Naive B cell (primary cell): ENCODE measurements around the gene BIRC5. TPM values are rescaled to one million over a fixed set of nuclear protein-coding genes. Genes with fewer than 3 reads are reported as not detected.
"Not testable (repeated sequence)": the region's sequence is repeated elsewhere in the genome, so short reads cannot be mapped to it uniquely, and the experiment has no call there.

Experiments
- ATAC-seq, 2 donors: fragments of 150-1000 bp; cut with Tn5 transposase; 2 replicates each; pipeline ENCODE4 v1.10.0; 2021; ENCODE audit warnings: low read depth in 2 of 2, mild to moderate bottlenecking in 2 of 2, moderate library complexity in 2 of 2
- DNase-seq: peaks from one replicate; pipeline ENCODE4 v3.0.0; 2022
- H3K27ac Mint-ChIP-seq, 6 donors: one replicate each; pipeline ENCODE4 v1.8.0; 2020 to 2022; ENCODE audit warnings: mild to moderate bottlenecking in 6 of 6, mixed read lengths in 6 of 6, moderate library complexity in 5 of 6, inconsistent platforms in 2 of 6
- H3K27me3 Mint-ChIP-seq, 3 donors: one replicate each; pipeline ENCODE4 v1.8.0; 2021 to 2022; ENCODE audit warnings: mixed read lengths in 3 of 3, mild to moderate bottlenecking in 1 of 3
- H3K36me3 Mint-ChIP-seq, 2 donors: one replicate each; pipeline ENCODE4 v1.8.0; 2020 to 2022; ENCODE audit warnings: mixed read lengths in 2 of 2, inconsistent platforms in 1 of 2, mild to moderate bottlenecking in 1 of 2
- H3K4me1 Mint-ChIP-seq, 3 donors: one replicate each; pipeline ENCODE4 v1.8.0; 2020 to 2022; ENCODE audit warnings: mixed read lengths in 3 of 3, inconsistent platforms in 1 of 3, mild to moderate bottlenecking in 1 of 3, moderate library complexity in 1 of 3
- H3K4me3 Mint-ChIP-seq, 8 donors: one replicate each; pipeline ENCODE4 v1.8.0; 2020 to 2022; ENCODE audit warnings: mild to moderate bottlenecking in 8 of 8, mixed read lengths in 8 of 8, moderate library complexity in 8 of 8, inconsistent platforms in 2 of 8
- H3K9me3 Mint-ChIP-seq, 7 donors: one replicate each; pipeline ENCODE4 v1.8.0; 2020 to 2022; ENCODE audit warnings: mixed read lengths in 7 of 7, mild to moderate bottlenecking in 5 of 7, inconsistent platforms in 2 of 7, moderate library complexity in 1 of 7
- polyA plus RNA-seq, 6 donors: library from polyadenylated mRNA; unstranded; fragments of 300-500 nt; fragmentation: Illumina TruSeq; gene quantifications; one replicate each; pipeline ENCODE4 v1.2.3, GENCODE V29; 2021; ENCODE audit warnings: low read depth in 6 of 6

BIRC5 gene
- polyA plus RNA-seq, 6 donors from 2014 or later, result not detected

DNA sequence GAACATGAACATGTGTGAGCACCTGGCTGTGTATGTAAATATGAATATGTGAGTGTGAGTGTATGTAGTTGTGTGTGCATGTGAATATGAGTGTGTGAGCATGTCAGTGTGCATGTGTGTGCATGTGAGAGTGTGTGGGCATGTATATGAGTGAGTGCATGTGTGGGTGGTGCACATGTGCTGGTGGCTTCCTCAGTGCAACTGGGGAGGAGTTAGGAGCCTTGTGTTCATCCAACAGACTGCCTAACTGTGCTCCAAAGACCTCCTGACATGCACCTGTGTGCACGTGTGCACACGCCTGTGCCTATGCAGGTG is 18.8 kb downstream of the BIRC5 start:
- H3K4me1 Mint-ChIP-seq, result peaks cover 4 to 18% (median 11%) of the 10 kb centered on the region in 3 donors
- H3K4me3 Mint-ChIP-seq, result peak overlapping the region in 3 of 8 donors; percentile 17 to 61 (median 59)
- no peaks in the 10 kb centered on the region for H3K36me3 Mint-ChIP-seq
- H3K27me3 Mint-ChIP-seq, result peaks cover 18 to 69% (median 35%) of the 10 kb centered on the region in 3 donors
- DNase-seq (no peak), ATAC-seq (no peak)
- H3K27ac Mint-ChIP-seq, result peak overlapping the region in 1 of 6 donors; percentile 94
- no peaks in the 10 kb centered on the region for H3K9me3 Mint-ChIP-seq

DNA sequence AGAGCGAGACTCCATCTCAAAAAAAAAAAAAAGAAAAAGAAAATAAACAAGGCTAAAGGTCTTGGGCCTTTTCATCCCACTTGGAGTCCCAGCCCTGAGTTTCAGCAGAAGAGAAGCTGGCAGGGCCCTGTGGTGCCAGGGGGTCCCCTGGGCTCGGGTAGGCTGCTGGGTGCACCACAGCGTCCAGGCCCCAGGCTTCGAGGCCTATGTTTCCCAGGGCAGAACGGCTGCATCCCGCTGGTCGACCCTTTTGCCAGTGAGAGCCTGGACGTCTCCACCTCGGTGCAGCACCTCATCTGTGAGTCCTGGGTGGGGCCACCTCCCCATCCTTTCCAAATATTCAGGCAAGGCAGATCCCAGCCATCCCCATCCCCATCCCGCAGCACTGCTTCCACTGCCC is 19.6 kb downstream of the BIRC5 start:
- ATAC-seq, result no peak
- peaks cover 14 to 62% (median 34%) of the 10 kb centered on the region in 3 donors for H3K27me3 Mint-ChIP-seq
- no peaks in the 10 kb centered on the region for H3K36me3 Mint-ChIP-seq
- H3K27ac Mint-ChIP-seq, result no peak overlapping the region
- no peak overlapping the region for H3K4me3 Mint-ChIP-seq
- H3K4me1 Mint-ChIP-seq, result peaks cover 10 to 18% (median 11%) of the 10 kb centered on the region in 3 donors
- no peaks in the 10 kb centered on the region for H3K9me3 Mint-ChIP-seq
- DNase-seq, result no peak

DNA sequence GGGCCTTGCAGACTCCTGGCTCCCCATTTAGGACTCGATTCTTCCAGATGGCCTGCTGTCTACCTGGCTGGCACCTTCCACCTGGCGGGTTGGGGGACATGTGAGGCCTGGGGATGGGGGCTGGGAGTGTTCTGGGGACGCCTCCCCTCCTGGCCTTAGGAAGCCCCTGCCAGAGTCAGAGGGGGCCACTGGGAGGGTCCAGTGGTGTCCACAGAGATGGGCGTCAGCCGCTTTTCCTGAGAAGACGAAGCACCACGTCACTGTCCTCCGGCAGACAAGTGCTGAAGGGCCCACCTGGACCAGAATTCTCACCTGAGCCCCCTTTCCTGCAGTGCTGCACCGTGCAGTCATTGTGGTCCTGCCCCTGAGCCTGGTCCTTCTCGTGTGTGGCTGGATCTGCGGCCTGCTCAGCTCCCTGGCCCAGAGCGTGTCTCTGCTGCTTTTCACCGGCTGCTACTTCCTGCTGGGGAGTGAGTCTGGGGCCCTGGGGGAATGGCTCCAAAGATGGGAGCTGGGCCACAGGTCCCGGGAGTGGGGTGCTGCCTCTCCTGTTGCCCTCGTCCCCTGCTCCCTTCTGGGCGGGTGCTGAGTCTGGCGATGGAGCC is 20.3 kb downstream of the BIRC5 start:
- no peaks in the 10 kb centered on the region for H3K36me3 Mint-ChIP-seq
- no peak overlapping the region for H3K27ac Mint-ChIP-seq
- no peak overlapping the region for H3K4me3 Mint-ChIP-seq
- no peak for DNase-seq
- peaks cover 14 to 56% (median 34%) of the 10 kb centered on the region in 3 donors for H3K27me3 Mint-ChIP-seq
- H3K4me1 Mint-ChIP-seq, result peaks cover 13 to 24% (median 14%) of the 10 kb centered on the region in 3 donors
- ATAC-seq, result no peak
- H3K9me3 Mint-ChIP-seq, result no peaks in the 10 kb centered on the region

DNA sequence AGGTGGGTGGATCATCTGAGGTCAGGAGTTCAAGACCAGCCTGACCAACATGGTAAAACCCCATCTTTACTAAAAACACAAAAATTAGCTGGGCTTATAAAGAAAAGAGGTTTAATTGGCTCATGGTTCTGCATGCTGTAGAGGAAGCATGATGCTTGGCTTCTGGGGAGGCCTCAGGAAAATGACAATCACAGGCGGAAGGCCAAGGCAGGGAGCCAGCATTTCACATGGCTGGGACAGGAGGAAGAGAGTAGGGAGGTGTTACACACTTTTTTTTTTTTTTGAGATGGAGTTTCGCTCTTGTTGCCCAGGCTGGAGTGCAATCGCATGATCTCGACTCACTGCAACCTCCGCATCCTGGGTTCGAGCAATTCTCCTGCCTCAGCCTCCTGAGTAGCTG is 21.0 kb downstream of the BIRC5 start:
- H3K4me3 Mint-ChIP-seq, H3K36me3 Mint-ChIP-seq, ATAC-seq, DNase-seq, H3K9me3 Mint-ChIP-seq: not testable (repeated sequence)
- Mint-ChIP-seq H3K27ac (peak overlapping the region in 1 of 6 donors; percentile 53), H3K4me1 (peaks cover 18 to 30% (median 20%) of the 10 kb centered on the region in 3 donors), H3K27me3 (peaks cover 14 to 49% (median 34%) of the 10 kb centered on the region in 3 donors)

DNA sequence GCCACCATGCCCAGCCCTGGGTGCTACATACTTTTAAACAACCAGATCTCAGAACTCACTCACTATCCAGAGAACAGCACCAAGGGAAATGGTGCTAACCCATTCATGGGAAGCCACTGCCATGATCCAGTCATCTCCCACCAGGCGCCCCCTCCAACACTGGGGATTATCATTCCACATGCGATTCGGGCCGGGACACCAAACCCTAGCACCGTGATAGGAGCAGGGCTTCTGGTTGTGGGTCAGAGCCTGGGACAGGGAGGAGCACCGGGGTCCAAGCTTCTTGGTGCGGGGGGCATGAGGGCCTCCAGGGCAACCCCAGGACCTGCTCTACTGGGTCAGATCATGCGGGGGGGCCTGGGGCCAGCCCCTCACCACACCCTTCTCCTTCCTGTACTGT is 21.8 kb downstream of the BIRC5 start:
- ATAC-seq (no peak), DNase-seq (no peak)
- Mint-ChIP-seq H3K4me3 (no peak overlapping the region), H3K27ac (no peak overlapping the region), H3K9me3 (no peaks in the 10 kb centered on the region), H3K4me1 (peaks cover 18 to 33% (median 22%) of the 10 kb centered on the region in 3 donors), H3K27me3 (peaks cover 7 to 41% (median 29%) of the 10 kb centered on the region in 3 donors), H3K36me3 (no peaks in the 10 kb centered on the region)

DNA sequence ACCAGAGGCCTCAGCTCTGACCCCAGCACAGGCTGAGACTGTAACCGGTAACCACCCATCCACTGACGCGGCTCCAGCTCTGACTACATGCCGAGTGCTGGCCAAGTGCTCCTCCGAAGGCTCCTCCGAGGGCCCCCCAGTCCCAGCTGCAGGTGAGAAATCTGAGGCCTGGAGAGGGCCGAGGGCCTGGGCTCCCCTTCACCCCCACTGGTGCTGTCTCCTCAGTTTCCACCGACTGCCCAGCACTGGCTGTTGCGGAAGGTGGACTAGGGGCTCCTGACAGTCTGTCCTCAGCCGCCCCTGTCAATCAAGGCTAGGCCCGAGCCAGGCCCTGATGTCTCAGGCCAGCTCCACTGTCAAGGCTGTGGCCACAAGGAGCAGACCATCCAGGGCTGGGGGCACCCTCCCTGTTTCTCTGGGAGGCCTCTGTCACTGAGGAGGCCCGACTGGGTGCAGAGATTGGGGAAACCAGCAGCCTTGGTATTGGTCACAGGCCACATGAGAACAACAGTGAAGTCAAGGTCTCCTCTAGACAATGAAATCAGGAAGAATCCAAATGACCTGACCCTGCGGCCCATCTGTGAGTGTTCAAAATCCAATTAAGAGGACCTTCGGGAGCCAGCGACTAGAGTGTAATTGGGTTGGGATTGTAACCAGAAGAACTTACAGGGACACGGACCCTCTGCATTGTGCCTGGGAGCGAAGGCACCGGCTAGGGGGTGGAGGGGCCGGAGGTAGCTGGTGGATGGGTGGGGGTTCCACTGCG is 22.5 kb downstream of the BIRC5 start:
- ATAC-seq, result no peak
- Mint-ChIP-seq H3K36me3 (no peaks in the 10 kb centered on the region), H3K4me1 (peaks cover 21 to 32% (median 26%) of the 10 kb centered on the region in 3 donors), H3K9me3 (peaks cover 0 to under 1% (median 0%) of the 10 kb centered on the region in 7 donors), H3K27me3 (peaks cover 6 to 34% (median 23%) of the 10 kb centered on the region in 3 donors), H3K27ac (no peak overlapping the region), H3K4me3 (no peak overlapping the region)
- no peak for DNase-seq

DNA sequence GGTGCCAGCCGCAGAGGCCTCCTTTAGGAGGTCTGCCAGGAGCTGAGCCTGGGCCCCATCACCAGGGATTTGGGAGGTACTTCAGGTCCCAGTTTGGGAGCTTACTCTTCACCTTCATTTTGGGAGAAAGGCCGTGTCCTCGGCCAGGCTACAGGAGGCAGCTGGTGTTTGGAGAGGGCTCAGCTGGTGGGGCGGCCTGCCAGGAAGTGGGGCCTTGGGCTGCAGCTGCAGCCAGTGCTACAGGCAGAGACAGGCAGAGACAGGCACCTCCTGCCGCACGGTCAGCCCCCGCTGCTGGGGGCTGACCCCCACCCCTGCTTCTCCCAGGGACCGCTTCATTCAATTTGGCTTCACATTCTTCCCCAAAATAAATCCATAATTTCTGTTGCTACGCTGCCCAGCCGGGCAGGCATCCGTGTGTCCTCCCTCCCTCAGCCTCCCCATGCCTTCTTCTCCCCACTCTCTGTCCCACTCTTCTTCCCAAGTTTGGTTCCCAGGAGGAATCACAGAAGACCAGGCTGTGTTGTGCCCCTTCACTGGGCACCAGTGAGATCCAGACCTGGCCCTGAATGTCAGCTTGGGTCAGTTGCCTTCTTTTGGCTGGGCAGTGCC is 23.5 kb downstream of the BIRC5 start:
- Mint-ChIP-seq H3K27me3 (peaks cover 6 to 26% (median 14%) of the 10 kb centered on the region in 3 donors), H3K9me3 (peaks cover 0 to 2% (median 0%) of the 10 kb centered on the region in 7 donors), H3K27ac (no peak overlapping the region), H3K36me3 (no peaks in the 10 kb centered on the region), H3K4me3 (no peak overlapping the region), H3K4me1 (peaks cover 24 to 34% (median 32%) of the 10 kb centered on the region in 3 donors)
- DNase-seq, result no peak
- ATAC-seq, result no peak

DNA sequence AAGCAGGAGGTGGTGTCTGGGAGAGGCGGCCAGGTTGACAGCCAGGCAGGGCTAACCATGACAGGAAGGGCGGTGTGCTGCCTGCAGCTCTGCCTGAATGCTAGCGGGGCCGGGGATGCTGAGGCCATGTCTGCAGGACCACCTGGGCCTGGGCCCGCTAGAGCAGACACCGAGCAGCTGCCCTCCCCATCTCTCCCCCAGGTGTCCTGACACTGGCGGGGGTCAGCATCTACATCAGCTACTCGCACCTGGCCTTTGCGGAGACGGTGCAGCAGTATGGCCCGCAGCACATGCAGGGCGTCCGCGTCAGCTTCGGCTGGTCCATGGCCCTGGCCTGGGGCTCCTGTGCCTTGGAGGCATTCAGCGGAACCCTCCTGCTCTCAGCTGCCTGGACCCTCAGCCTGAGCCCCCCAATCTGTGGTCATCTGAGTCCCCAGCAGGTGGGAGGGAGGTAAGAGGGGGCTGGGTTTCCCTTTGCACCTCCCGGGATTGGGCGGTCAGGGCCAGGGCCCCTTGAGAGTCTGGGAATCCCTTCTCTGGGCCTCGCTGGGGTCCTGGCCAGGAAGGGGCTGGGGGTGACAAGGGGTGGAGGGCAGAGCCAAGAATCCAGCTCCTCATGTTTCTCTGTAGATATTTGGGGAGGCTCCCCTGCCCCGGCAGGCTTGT is 24.9 kb downstream of the BIRC5 start:
- H3K27ac Mint-ChIP-seq, result peak overlapping the region in 2 of 6 donors; percentile 65 to 74
- H3K27me3 Mint-ChIP-seq, result peaks cover 0 to 15% (median 7%) of the 10 kb centered on the region in 3 donors
- H3K4me1 Mint-ChIP-seq, result peaks cover 33 to 40% (median 37%) of the 10 kb centered on the region in 3 donors
- ATAC-seq, result no peak
- peak overlapping the region in 2 of 8 donors; percentile 32 to 47 for H3K4me3 Mint-ChIP-seq
- H3K9me3 Mint-ChIP-seq, result peaks cover 0 to 2% (median 0%) of the 10 kb centered on the region in 7 donors
- H3K36me3 Mint-ChIP-seq, result no peaks in the 10 kb centered on the region
- no peak for DNase-seq

DNA sequence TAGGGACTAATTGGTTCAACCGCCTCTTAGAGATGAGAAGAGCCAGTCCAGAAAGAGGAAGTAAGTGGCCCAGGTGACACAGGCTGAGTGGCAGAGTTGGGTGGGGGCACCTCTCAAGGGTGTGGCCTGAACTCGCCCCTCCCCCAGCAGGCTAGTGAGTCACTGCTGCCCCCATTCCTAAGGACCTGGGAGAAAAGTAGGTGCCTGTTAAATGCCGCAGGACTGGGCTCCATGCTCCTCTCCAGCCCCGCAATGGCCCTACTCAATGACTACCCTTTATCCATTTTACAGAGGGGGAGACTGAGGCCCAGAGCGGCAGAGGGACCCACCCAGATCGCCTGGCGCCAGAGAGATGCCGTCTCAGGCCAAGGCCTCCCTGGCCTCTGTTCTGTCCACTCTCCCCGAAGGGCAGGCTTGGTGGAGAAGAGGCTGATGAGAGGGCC is 25.5 kb downstream of the BIRC5 start:
- ATAC-seq, result peak; percentile 55 to 79

DNA sequence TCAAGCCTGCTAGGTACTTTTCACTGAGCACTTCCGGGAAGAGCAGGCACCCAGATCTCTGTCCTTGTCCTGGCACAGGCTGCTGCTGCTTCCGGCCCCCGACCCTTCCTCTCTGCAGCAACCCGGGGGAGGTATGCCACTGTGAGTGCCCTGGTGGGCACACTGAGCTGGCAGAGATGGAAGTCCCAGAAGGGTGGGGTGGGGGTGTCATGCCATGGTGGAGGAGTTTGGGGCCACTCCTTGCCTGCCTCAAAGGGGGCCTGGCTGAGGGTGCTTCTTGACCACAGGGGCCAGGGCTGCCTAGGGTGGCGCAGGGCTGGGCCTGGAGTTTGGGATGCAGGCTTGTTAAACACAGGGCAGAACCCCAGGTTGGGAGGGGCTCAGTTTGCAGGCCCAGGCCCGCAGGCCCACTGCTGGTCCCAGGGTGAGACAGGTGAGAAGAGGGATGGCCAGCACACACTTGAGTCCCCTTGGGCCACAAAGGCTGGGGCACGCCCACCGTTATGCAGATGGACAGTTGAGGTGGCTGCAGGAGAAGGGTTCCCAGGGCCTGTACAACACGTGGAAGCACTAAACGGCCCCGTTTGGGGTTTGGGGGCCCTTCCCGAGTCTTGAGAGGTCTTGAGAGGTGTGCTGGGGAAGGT is 26.1 kb downstream of the BIRC5 start:
- no peak for ATAC-seq
- Mint-ChIP-seq H3K36me3 (no peaks in the 10 kb centered on the region), H3K4me1 (peaks cover 36 to 40% (median 37%) of the 10 kb centered on the region in 3 donors), H3K27me3 (peaks cover 0 to 4% (median 2%) of the 10 kb centered on the region in 3 donors), H3K27ac (peak overlapping the region in 3 of 6 donors; percentile 33 to 70 (median 65)), H3K4me3 (peak overlapping the region in 2 of 8 donors; percentile 3 to 7), H3K9me3 (peaks cover 0 to 2% (median 0%) of the 10 kb centered on the region in 7 donors)
- no peak for DNase-seq

More for the DNA sequence above, 25.5 kb downstream of the BIRC5 start:
- Mint-ChIP-seq H3K4me3 (peak overlapping the region in 1 of 8 donors; percentile 47), H3K9me3 (peaks cover 0 to 2% (median 0%) of the 10 kb centered on the region in 7 donors), H3K4me1 (peaks cover 36 to 40% (median 37%) of the 10 kb centered on the region in 3 donors), H3K36me3 (no peaks in the 10 kb centered on the region), H3K27me3 (peaks cover 0 to 10% (median 7%) of the 10 kb centered on the region in 3 donors), H3K27ac (peak overlapping the region in 2 of 6 donors; percentile 65 to 74)
- peak; percentile 34 for DNase-seq

DNA sequence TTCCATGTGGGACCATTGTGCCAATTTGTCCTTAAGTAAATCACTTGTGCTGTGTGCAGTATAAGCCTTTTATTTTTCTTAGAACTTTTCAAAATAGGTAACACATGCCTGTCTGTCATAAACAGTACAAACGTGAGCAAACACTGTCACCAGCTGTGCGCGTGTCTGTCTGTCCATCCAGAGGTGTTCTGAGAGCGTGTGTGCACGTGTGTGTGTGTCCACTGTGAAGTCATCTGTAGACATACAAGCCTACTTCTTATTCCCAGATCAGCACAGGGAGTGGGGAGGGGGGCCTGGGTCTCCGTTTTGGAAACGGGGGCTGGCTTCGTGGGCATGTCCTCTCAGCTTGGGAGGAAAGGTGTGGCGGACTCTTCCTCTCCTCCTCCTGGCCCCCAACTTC is 26.8 kb downstream of the BIRC5 start:
- Mint-ChIP-seq H3K27ac (peak overlapping the region in 4 of 6 donors; percentile 47 to 88 (median 53)), H3K4me3 (no peak overlapping the region), H3K4me1 (peaks cover 37 to 40% (median 39%) of the 10 kb centered on the region in 3 donors), H3K27me3 (peaks cover 0 to 4% (median 0%) of the 10 kb centered on the region in 3 donors), H3K36me3 (no peaks in the 10 kb centered on the region), H3K9me3 (peaks cover 0 to 4% (median 0%) of the 10 kb centered on the region in 7 donors)
- no peak for DNase-seq
- no peak for ATAC-seq

DNA sequence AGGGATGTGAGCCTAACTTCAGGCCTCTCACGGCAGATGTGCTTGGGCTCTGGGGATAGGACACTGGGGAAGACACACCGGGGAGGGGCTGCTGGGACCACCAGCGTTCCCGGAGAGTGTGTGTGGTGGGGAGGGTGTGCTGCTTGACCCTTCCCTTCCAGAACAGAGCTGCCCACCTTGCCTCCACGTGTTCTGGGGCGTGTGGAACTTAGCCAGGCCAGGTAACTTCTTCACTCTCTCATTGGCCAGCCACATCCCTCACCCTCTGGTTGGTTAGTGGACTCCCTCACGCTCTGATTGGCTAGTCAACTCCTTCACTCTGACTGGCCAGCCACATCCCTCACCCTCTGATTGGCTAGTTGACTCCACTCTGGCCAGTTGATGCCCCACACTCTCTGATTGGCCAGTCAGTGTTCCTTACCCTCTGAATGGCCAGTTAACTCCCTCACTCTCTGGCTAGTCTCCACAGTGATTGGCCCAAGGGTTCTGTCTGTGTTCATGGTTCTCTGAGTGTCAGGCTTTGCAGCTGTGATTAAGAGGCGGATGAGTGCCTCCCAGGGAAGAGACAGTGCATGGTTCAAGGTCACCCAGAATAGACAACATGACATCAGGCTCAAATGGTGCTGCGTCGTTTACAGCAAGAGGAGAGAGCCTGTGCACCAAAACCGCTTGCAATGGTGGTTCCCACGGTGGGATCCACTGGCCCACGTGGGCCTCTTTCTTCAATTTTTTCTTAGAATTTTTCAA is 27.4 kb downstream of the BIRC5 start:
- ATAC-seq (no peak), DNase-seq (no peak)
- Mint-ChIP-seq H3K9me3 (peaks cover 0 to 4% (median 0%) of the 10 kb centered on the region in 7 donors), H3K4me3 (no peak overlapping the region), H3K27me3 (peaks cover 0 to 4% (median 0%) of the 10 kb centered on the region in 3 donors), H3K4me1 (peaks cover 37 to 40% (median 39%) of the 10 kb centered on the region in 3 donors), H3K36me3 (no peaks in the 10 kb centered on the region), H3K27ac (peak overlapping the region in 3 of 6 donors; percentile 75 to 88 (median 80))
